GM04504 (cell line): ENCODE results near the gene P2RY11.
A peak's percentile ranks its signal among the peaks of the same experiment; 100 is the strongest.

ENCODE experiments used
- DNase-seq: peaks from one replicate; pipeline ENCODE4 v3.0.0-alpha.2; 2012; ENCODE audit warnings: low read depth

P2RY11 gene

DNA sequence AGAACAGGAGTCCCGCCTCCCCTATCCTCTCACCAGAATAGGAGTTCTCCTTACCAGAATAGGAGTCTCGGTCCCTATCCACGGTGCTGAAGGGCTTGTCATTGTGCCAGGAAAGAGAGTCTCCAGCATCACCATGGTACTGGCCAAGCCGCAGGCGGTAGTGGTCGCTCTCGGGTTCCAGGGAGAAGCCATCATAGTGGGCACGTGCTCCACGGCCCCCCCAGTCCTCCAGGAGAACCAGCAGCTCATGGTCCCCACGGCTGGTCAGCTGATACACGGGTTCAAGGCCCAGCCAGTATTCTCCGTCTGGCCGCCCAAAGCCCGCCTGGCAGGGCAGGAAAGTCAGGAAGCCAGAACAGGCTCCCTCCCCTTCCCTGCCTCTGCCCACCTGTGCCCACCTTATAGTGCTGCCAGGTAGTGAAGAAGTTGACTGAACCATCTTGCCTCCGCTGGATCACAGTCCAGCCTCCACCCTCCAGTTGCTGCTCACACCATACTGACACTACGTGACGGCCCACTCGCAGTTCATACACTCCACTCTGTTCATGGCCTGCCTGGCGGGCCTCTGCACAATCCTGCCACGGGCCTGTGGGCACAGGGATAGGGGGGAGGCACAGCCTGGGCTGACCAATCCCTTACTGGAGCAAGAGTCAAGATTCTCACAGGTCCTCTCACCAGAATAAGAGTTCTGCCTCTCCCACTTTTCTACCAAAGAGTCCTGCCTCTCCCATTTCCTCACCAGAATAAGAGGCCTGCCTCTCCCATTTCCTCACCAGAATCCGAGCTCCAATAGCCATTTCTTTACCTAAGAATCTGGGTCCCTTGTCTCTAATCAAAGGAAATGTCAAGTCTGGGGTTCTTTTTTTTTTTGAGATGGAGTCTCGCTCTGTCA lies 18.0 kb upstream of the P2RY11 start:
- DNase-seq = no peak

GRCh38 chr19:10095622-10095947 lies 15.9 kb upstream of the P2RY11 start:
- DNase-seq = no peak

GRCh38 chr19:10095948-10096614 lies 15.4 kb upstream of the P2RY11 start:
- DNase-seq = peak; percentile 82

- no peak for DNase-seq
These were observed 14.9 kb upstream of the P2RY11 start for GRCh38 chr19:10096615-10096963.

DNA sequence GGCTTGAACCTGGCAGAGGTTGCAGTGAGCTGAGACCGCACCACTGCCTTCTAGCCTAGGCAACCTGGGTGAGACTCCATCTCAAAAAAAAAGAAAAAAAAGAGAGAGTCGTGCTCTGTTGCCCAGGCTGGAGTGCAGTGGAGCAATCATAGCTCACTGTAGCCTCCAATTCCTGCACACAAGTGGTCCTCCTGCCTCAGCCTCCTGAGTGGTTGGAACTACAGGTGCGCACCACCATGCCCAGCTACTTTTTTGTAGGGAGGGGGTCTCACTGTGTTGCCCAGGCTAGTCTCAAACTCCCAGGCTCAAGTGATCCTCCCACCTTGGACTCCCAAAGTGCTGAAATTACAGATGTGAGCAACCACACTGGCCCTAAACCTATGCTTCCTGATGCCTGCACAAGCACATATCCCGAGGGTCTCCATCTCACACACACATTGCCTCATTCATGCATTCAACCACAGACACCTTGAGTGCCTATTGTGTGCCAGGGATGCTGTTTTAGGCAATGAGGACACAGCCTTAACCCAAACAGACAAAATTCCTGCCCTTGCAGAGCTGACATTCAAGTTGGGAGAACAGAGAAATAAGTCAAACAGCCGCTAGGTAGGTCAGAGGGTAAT lies 11.2 kb upstream of the P2RY11 start:
- no peak for DNase-seq

DNA sequence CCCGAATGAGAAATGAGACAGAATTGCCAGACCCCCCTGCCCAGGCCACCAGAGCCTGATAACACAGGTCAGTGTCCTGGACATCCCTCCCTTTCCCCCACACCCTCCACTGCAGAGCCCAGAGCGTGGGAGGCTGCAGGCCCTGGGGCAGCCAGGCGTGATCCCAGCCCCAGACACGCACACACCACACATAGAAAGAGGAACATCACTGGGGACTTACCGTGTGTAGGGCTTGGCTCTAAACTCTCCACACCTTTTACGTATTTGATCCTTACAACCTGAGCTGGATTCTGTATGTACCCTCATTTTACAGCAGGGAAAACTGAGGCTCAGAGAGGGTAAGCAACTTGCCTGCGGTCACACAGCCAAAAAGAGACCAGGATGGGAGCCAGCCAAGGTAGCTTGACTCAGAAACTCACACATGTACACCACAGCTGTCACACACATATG lies 8.7 kb upstream of the P2RY11 start:
- DNase-seq = no peak

- no peak for DNase-seq
These were observed 7.4 kb upstream of the P2RY11 start for GRCh38 chr19:10104130-10104513.

GRCh38 chr19:10104665-10105508 lies 6.6 kb upstream of the P2RY11 start:
- no peak for DNase-seq

- no peak for DNase-seq
These were observed 5.9 kb upstream of the P2RY11 start for GRCh38 chr19:10105509-10106099.

- peak; percentile 96 for DNase-seq
These were observed 5.2 kb upstream of the P2RY11 start, which contains the start of gene PPAN for GRCh38 chr19:10106100-10106936. PPAN (plus strand) TSS chr19:10106362; CDS start chr19:10106395, 33 bp downstream.

DNA sequence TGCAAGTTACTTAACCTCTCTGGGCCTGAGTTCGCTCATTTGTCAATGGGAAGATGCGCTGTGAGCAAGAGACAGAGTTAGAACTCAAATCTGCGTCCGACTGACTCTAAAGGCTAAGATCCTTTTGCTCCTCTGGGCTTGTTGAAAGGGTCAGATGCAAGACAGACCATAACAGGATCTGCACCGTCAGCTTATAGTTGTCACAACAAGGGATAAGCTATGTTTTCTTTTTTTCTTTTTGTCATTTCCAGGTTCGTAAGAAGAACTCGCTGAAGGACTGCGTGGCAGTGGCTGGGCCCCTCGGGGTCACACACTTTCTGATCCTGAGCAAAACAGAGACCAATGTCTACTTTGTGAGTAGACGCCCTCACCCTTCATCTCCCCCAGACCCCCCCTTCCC lies 4.2 kb upstream of the P2RY11 start:
- DNase-seq = no peak

DNA sequence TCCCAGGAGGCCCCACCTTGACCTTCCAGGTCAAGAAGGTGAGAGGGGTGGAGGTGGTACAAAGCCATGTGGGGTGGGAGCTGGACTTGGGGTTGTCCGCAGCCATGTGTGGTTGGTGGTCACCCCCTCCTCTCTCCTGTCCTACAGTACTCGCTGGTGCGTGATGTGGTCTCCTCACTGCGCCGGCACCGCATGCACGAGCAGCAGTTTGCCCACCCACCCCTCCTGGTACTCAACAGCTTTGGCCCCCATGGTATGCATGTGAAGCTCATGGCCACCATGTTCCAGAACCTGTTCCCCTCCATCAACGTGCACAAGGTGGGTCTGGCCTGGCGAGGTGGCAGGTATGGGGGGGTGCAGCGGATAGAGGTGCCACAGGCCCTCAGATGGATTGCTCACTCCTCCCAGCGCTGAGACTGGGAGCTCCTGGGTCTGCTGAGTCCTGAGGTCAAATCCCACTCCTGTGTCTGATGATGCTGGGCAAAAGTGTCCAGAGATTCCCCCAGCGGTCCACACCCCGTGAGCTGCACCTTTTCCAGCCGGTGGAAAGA lies 3.6 kb upstream of the P2RY11 start:
- DNase-seq = no peak

- DNase-seq = no peak
These were observed 2.0 kb upstream of the P2RY11 start for GRCh38 chr19:10109528-10109927.

DNA sequence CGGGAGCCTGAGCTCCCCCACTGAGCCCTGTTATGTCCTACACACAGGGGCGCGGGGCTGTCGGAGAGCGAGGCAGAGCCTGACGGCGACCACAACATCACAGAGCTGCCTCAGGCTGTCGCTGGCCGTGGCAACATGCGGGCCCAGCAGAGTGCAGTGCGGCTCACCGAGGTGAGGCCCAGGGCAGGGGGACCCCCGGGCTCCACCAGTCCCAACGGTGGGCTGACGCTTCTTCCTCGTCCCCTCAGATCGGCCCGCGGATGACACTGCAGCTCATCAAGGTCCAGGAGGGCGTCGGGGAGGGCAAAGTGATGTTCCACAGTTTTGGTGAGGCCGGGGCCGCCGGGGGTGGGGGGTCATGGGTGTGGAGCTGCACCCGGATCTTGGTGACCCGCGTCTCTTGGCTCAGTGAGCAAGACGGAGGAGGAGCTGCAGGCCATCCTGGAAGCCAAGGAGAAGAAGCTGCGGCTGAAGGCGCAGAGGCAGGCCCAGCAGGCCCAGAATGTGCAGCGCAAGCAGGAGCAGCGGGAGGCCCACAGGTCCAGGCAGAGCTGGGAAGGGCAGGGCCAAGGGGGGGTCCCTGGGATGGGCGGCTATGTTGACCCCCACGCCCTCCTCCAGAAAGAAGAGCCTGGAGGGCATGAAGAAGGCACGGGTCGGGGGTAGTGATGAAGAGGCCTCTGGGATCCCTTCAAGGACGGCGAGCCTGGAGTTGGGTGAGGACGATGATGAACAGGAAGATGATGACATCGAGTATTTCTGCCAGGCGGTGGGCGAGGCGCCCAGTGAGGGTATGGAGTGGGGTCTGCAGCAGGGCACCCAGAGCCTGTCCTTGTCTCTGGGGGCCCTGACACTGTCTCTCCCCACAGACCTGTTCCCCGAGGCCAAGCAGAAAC lies 1.2 kb upstream of the P2RY11 start:
- DNase-seq = no peak

DNA sequence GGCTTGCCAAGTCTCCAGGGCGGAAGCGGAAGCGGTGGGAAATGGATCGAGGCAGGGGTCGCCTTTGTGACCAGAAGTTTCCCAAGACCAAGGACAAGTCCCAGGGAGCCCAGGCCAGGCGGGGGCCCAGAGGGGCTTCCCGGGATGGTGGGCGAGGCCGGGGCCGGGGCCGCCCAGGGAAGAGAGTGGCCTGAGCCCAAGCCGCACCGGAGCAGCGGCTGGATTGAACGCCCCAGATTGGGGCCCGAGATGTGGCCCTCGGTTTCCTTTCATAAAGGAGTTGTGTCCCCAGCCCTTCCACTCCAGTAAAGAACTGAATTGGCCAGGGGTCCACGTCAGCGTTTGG lies 548 bp upstream of the P2RY11 start:
- no peak for DNase-seq

DNA sequence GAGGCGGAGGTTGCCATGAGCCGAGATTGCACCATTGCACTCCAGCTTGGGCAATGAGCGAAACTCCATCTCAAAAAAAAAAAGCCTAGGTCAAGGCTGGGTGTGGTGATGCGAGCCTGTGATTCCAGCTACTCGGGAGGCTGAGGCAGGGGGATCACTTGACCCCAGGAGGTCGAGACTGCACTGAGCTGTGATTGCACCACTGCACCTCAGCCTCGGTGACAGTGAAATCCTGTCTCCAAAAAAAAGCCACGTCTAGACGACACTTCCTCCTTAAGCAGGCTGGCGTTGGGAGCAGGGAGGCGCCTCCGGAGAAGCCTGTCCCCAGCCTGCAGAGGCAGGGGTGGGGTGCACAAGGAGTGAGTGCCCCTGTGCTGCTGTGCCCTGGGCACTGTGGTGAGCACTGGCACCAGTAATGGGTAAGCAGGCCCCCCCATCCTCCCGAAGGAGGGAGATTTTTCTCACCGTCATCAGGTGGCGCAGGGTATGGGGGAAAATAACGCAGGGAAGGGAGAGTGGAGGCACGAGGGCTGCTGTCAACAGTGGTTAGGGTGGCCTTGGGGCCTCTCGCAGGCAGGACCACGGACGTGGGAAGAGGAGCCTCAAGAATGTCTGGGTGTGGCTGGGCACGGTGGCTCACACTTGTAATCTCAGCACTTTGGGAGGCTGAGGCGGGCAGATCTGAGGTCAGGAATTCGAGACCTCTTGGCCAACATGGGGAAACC lies 706 bp downstream of the P2RY11 start:
- DNase-seq = no peak

DNA sequence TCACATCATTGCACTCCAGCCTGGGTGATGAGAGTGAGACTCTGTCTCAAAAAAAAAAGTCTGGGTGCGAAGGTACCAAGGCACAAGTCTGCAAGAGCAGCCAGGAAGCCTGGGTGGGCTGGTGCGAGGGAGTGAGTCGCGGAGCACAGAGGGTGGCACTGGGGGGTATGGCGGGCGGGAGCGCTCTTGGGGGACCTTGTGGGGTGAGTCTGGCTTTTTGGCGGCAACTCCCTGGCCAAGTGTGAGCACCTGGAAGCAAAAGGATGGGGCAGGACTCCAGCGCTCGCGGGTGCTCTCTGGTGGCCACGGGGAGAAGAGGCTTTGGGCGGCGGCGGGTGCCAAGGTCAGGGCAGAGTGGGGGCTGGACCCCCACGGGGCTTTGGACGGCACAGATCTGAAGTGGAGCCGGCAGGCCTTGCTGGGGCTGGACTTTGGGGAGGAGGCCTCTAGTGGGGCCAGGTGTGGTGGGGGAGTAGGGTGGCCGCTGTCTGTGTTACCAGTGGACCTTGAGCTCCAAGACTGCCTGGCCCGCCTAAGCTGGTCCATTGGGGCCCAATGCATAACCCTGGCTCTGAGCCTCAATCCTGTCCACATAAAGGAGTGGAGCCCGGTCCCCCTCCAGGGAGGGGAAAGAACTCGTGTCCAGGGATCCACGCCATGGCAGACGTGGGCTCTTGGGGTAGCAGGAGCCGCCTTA lies 1.6 kb downstream of the P2RY11 start:
- DNase-seq = no peak

DNA sequence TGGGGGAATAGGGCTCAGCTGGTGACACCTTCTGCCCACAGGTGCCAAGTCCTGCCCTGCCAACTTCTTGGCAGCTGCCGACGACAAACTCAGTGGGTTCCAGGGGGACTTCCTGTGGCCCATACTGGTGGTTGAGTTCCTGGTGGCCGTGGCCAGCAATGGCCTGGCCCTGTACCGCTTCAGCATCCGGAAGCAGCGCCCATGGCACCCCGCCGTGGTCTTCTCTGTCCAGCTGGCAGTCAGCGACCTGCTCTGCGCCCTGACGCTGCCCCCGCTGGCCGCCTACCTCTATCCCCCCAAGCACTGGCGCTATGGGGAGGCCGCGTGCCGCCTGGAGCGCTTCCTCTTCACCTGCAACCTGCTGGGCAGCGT lies 2.1 kb downstream of the P2RY11 start:
- no peak for DNase-seq
